Hepatocyte (in vitro differentiated cells): ENCODE results near the gene NLRC5.

Source experiments
- CTCF ChIP-seq: fragments of 200-600 bp; sonication (generic); IDR thresholded peaks from 2 replicates; pipeline ENCODE4 v1.5.1; 2016; ENCODE audit warnings: antibody characterized with exemption, mild to moderate bottlenecking; ENCODE audit not compliant: poor library complexity
- EZH2 ChIP-seq: fragments of 200-600 bp; sonication (generic); IDR thresholded peaks from 2 replicates; pipeline ENCODE4 v1.6.1; 2016; ENCODE audit warnings: antibody characterized with exemption, mild to moderate bottlenecking, borderline replicate concordance
- EZH2phosphoT487 ChIP-seq: fragments of 200-600 bp; sonication (generic); IDR thresholded peaks from one replicate; pipeline ENCODE4 v1.6.1; 2018; ENCODE audit warnings: antibody characterized with exemption, mild to moderate bottlenecking, low read depth, moderate library complexity; ENCODE audit not compliant: unreplicated experiment, severe bottlenecking

GRCh38 chr16:57083485-57084126 is 94.2 kb downstream of the NLRC5 start:
- TF ChIP-seq CTCF (no peak), EZH2 (no peak), EZH2phosphoT487 (no peak)
